Measurements from ENCODE around the gene KLB.

The KLB gene

GRCh38 chr4:39464886-39465501, 58.3 kb downstream of the KLB start:
- peak; percentile 73 for DNase-seq (ENCODE audit: low spot score)

- DNase-seq (ENCODE audit: low spot score) = no peak
These were observed 60.0 kb downstream of the KLB start for GRCh38 chr4:39466747-39467146.

GRCh38 chr4:39467464-39467863, 60.7 kb downstream of the KLB start:
- DNase-seq (ENCODE audit: low spot score) = no peak

- DNase-seq (ENCODE audit: low spot score) = peak; percentile 60
These were observed 62.8 kb downstream of the KLB start for GRCh38 chr4:39469429-39470077.

- no peak for DNase-seq (ENCODE audit: low spot score)
These were observed 63.7 kb downstream of the KLB start for GRCh38 chr4:39470402-39470801.

GRCh38 chr4:39472396-39472795, 65.7 kb downstream of the KLB start:
- DNase-seq (ENCODE audit: low spot score) = no peak

- no peak for DNase-seq (ENCODE audit: low spot score)
These were observed 69.6 kb downstream of the KLB start for GRCh38 chr4:39476187-39476895.

- no peak for DNase-seq (ENCODE audit: low spot score)
These were observed 73.5 kb downstream of the KLB start for GRCh38 chr4:39480251-39480650.

- DNase-seq (ENCODE audit: low spot score) = no peak
These were observed 74.4 kb downstream of the KLB start for GRCh38 chr4:39480902-39481695.

GRCh38 chr4:39484582-39485272, 78.0 kb downstream of the KLB start:
- no peak for DNase-seq (ENCODE audit: low spot score)

- DNase-seq (ENCODE audit: low spot score) = no peak
These were observed 79.6 kb downstream of the KLB start for GRCh38 chr4:39486221-39486804.

GRCh38 chr4:39490322-39490721, 83.6 kb downstream of the KLB start:
- no peak for DNase-seq (ENCODE audit: low spot score)

GRCh38 chr4:39494354-39494753, 87.6 kb downstream of the KLB start:
- no peak for DNase-seq (ENCODE audit: low spot score)

GRCh38 chr4:39495446-39496213, 88.9 kb downstream of the KLB start:
- DNase-seq (ENCODE audit: low spot score) = no peak

GRCh38 chr4:39497909-39498726, 91.4 kb downstream of the KLB start:
- no peak for DNase-seq (ENCODE audit: low spot score)

GRCh38 chr4:39498727-39499020, 91.9 kb downstream of the KLB start:
- no peak for DNase-seq (ENCODE audit: low spot score)
